Measurements from ENCODE around the gene AP3B1.

DNA sequence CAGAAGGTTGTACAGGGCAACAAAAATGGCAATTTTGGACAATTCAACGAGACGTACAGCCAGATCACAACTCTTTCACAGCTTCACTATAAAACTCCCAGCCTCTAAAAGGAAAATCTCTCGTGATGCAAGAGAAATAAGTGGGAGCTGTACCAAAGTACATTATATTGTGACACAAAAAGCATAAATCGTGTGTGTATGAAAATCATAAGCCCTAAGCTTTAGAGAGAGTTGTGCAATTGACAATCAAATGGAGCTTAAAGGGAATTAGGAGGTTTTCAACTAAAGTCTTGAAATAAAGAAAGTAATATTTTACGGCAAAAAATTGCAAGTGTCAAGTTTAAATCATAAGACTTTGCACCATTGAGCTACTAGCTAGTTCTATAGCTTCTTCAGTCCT, 323.6 kb downstream of the AP3B1 start:
- TF ChIP-seq, protein P1, sequence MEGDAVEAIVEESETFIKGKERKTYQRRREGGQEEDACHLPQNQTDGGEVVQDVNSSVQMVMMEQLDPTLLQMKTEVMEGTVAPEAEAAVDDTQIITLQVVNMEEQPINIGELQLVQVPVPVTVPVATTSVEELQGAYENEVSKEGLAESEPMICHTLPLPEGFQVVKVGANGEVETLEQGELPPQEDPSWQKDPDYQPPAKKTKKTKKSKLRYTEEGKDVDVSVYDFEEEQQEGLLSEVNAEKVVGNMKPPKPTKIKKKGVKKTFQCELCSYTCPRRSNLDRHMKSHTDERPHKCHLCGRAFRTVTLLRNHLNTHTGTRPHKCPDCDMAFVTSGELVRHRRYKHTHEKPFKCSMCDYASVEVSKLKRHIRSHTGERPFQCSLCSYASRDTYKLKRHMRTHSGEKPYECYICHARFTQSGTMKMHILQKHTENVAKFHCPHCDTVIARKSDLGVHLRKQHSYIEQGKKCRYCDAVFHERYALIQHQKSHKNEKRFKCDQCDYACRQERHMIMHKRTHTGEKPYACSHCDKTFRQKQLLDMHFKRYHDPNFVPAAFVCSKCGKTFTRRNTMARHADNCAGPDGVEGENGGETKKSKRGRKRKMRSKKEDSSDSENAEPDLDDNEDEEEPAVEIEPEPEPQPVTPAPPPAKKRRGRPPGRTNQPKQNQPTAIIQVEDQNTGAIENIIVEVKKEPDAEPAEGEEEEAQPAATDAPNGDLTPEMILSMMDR (IDR thresholded peaks at IDR 0.05; ENCODE audit: low read depth, low read length) = no peak
- TF ChIP-seq EZH2phosphoT487 (IDR thresholded peaks at IDR 0.05; ENCODE audit: low read depth) = no peak

All from OCI-LY3 (cell line).